ENCODE data around the gene CTTN.
"Not testable (repeated sequence)": the region's sequence is repeated elsewhere in the genome, so short reads cannot be mapped to it uniquely, and the experiment has no call there.

Gene CTTN

GRCh38 chr11:70381350-70381749 lies 17.0 kb upstream of the CTTN start:
- DNase-seq (ENCODE audit: low read depth): no peak

DNA sequence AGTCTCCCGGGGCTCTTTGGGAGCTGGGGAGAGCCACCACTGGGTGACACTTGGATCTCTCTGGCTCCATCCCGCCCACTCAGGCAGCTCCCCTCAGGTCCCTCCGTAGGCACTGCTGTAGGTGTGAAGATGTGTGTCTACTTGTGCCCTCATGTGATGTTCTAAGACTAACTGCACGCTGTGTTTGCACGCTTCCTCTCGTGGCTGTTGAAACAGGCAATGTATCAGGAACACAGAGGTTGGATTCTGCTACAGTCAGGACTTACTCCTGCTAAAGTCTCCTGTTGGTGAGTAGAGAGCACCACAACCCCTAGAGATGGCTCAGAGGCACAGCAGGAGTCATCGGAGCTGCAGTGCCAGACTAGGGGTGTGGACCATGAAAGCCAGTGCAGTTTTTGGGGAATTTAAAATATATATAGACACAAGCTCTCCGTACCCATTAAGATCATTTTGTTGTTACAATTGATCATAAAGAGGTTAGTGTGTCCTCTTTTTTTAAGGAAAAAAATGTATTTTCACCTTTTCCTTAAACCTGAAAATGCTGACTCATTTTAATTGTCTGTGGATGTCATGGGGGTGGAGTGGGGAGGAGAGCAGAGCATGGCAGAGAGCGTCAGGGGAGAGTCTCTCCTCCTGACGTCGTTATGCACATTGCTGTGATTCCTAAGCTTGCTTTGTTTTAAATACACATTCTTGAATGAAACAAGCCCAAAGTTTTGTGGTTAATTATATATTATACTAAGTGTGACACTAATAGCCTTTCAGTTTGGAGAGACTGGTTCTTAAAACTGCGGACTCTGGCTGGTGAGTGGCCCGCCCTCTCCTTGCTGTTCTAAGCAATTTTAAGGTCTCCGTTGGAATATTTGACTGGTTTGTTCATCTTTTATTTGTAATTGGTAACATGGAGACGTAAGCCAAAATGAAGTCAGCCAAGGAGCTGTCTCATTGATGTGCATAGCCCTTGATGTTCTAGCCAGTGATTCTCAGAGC lies 16.2 kb upstream of the CTTN start:
- no peak for DNase-seq (ENCODE audit: low read depth)

DNA sequence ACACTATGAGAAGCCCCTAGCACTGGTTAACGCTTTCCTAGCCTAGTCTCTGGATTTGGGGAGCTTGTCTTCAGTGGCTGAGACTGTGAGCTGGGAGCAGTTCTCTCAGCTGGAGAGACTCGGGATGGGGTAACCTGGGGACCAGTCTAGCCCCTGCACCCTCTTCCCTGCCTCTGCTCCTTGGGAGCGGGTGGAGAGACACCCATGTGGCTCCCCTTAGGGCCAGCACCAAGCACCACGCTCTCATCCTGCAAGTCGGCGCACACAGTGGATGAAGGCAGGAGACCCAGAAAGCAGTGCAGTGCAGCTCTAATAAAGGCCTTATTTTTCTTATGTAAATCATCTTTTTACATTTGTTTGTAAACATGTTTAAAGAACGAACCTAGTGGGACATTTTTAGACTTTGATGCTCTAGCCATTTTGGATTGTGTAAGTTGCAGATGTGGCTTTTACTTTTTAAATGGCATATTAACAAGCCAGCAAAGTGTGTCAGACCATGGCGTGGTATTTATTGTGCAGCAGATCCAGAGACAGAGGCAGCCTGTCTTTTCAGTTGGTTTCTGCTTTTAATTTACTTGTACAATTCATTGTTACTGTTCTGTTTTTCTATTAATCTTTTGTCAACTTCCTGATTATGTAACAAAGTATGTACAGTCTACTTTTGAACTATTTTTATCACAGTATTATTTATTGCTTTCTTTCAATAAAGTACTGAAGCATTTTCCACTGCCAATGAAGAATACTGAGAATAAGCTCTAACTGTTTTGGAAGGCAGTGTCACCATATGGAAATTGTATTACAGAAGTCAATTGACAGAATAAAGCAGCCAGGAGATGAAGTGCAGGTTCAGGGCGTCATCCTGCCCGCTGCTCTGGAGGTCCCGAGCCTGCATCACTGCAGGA lies 14.4 kb upstream of the CTTN start:
- no peak for DNase-seq (ENCODE audit: low read depth)

DNA sequence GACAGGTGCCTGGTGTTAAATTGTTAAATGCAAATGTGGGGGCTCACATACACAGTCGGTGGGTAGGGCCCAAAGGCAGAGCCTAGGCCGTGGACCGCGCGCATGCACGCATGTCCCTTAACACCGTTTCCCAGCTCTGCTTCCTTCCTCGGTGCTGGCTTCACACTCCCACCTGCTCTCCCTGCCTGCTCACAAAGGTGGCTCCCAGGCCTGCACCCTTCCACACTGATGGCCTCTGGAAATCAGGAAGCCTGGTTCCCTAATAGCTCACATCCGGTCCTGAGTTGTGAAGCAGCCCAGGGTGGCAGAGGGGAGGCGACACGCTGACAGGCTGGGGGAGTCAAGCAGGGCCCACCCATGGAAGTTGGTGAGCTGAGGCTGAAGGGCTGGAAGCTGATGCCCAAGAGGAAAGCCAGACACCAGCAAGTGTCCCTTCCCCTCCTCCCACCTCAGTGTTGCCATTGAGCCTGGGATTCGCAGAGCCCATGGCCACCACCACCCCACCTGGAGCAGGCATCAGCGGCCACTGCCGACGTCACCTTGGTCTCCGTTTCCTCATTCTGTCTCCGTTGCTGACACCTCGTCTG lies 13.7 kb upstream of the CTTN start:
- no peak for DNase-seq (ENCODE audit: low read depth)

DNA sequence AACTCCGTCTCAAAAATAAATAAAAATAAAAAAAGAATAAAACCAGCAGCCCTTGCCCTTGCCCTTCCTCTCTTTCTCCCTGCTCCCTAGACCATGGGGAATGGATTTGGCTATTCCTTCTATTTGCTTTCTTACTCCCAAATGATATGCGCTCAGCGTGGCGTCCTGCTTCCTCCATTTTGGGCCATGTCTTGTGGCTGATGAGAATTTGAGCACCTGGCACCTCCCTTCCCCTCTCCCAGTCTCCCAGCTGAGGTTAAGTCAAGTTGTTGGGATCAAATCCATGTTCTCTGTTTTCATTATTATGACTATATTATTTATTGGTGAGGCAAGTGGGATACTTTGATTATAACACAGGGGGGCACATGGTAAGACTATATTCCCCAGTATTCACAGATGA lies 10.8 kb upstream of the CTTN start:
- DNase-seq (ENCODE audit: low read depth): no peak

GRCh38 chr11:70389201-70389600 lies 9.1 kb upstream of the CTTN start:
- no peak for DNase-seq (ENCODE audit: low read depth)

DNA sequence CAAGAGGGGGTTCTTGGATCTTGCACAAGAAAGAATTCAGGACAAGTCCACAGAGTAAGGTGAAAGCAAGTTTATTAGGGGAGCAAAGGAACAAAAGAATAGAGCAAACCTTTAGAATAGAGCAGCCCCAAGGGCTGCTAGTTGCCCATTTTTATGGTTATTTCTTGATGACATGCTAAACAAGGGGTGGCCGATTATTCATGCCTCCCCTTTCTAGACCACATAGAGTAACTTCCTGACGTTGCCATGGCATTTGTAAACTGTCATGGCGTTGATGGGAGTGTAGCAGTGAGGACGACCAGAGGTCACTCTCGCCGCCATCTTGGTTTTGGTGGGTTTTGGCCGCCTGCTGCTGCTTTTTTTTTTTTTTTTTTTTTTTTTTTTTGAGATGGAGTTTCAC lies 7.4 kb upstream of the CTTN start:
- DNase-seq (ENCODE audit: low read depth): not testable (repeated sequence)

- DNase-seq (ENCODE audit: low read depth): no peak
Measured at GRCh38 chr11:70394211-70394950, 3.9 kb upstream of the CTTN start.

DNA sequence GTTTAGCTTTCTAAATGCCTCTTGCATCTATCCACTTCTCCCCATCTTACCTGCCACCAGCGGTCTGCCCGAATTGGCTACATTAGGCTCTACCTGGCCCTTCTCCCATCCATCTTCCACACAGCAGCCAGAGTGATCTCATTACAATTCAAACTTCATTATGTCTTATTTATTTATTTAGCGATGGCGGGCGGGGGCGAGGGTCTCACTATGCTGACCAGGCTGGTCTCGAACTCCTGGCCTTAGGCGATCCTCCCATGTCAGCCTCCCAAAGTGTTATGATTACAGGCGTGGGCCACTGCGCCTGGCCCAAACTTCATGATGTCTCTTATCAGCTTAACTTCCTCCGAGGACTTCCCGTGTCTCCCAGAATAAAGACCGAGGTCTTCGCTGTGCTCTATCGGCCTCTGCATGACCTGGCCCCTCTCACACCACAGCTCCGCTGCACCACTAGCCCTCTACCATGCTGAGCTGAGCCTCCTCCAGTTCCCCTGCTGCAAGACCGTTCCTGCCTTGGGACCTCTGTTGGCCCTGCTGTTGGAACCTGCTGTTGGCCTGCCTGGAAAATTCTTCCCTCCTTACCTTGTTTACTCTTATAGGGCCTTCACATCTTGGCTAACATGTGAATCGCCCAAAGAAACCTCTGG lies 870 bp upstream of the CTTN start:
- no peak for DNase-seq (ENCODE audit: low read depth)

GRCh38 chr11:70398834-70399680 lies 728 bp downstream of the CTTN start:
- no peak for DNase-seq (ENCODE audit: low read depth)

DNA sequence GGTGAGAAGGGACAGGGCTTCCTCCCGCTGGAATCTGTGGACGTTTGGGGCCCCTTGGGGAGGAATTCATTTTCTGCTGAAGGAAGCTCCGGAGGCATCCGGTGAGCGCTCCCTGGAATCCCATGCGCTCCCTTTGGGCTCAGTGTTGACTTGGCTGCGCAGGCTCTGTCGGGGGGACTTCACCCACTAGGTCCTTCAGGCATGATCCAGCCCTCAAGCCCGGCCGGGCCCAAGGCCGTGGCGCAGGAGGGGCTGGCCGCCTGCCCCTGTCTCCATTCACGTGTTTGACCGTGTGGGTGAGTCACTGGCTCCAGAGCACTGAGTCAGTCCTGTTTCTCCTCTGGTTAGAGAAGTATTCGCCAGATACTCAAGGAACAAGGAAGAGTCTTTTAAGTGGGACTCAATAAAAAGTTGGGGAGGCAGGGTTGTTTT lies 1.4 kb downstream of the CTTN start:
- DNase-seq (ENCODE audit: low read depth): peak; percentile 92

GRCh38 chr11:70400643-70401042 lies 2.3 kb downstream of the CTTN start:
- no peak for DNase-seq (ENCODE audit: low read depth)

DNA sequence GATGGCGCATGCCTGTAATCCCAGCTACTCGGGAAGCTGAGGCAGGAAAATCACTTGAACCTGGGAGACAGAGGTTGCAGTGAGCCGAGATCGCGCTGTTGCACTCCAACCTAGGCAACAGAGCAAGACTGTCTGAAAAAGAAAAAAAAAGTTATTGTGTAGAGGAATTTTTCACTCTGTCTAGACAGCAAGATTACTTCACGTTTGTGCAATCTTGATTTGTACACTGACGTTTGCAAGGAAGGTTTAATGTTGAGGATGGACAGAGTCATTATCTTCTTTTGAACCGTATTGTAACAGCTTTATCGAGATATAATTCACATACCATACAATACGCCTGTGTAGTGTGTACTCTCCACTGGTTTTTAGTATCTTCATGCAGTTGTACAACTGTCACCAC lies 3.7 kb downstream of the CTTN start:
- DNase-seq (ENCODE audit: low read depth): no peak

DNA sequence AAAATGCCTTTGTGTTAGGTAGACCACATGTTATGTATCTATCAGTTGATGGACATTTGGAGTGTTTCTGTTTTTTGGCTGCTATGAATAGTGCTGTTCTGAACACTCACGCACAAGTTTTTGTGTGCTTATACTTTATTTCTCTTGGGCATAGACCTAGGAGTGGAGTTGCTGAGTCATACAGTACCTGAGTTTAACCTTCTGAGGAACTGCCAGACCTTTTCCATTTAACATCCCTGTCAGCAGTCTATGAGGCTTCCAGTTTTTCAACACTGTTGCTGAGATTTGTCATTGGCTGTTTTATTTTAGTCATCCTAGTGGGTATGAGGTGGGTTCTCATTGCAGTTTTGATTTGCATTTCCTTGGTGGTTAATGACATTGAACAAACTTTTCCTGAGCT lies 4.4 kb downstream of the CTTN start:
- no peak for DNase-seq (ENCODE audit: low read depth)

DNA sequence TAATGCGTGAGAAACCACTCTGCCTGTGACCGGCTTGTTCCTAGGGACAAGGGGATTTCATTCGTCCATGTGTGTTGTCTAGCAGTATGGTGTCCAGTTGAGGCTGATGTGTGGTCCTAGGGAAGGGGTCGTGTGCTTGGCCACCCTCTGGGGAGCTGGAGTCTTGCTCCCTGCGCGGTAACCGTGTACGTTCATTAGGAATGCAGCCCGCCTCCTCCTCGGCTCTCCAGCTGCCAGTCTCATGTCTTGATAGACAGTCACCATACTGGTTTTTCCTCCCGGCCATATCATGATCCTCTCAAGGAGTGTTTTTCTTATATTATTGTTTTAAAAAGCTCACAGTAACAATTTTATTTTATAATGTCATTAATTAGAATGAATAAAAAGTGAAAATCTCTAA lies 5.9 kb downstream of the CTTN start:
- DNase-seq (ENCODE audit: low read depth): no peak

- no peak for DNase-seq (ENCODE audit: low read depth)
Measured at GRCh38 chr11:70405679-70406395, 7.5 kb downstream of the CTTN start.

DNA sequence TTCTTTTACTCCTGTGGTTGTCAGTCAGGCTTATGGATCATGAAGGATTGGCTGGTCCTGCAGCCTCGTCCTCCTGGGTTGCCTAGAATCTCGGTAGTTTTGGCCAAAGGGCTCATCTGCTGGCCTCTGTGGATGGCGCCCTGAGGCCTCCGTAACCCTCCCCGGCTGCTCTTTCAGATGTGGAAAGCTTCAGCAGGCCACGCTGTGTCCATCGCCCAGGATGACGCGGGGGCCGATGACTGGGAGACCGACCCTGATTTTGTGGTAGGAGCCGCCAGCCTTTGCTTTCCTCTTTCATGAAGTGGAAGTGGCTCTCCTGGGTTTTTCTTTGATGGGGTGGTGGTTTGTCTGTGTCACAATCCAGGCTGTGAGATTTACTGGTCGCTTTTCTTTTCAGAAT lies 8.8 kb downstream of the CTTN start:
- DNase-seq (ENCODE audit: low read depth): no peak

- DNase-seq (ENCODE audit: low read depth): no peak
Measured at GRCh38 chr11:70407814-70408213, 9.5 kb downstream of the CTTN start.

DNA sequence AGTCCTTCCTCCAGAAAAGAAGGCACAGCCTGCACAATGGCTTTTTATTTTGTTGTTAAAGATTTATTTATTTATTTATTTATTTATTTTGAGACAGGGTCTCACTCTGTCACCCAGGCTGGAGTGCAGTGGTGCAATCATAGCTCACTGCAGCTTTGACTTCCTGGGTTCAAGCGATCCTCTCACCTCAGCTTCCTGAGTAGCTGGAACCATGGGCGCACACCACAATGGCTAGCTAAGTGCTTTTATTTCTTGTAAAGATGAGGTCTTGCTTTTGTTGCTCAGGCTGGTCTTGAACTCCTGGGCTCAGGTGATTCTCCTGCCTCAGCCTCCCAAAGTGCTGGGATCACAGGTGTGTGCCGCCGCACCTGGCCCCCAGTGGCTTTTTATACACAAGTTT lies 10.0 kb downstream of the CTTN start:
- not testable (repeated sequence) for DNase-seq (ENCODE audit: low read depth)

GRCh38 chr11:70409437-70409836 lies 11.1 kb downstream of the CTTN start:
- no peak for DNase-seq (ENCODE audit: low read depth)
